ENCODE results near the gene CD27. TPM values are rescaled to one million over a fixed set of nuclear protein-coding genes. Genes with fewer than 3 reads are reported as not detected.

CD27 gene
- total and polyA plus RNA-seq, 2 of the 13 experiments (the other 11 are each of a cell fraction or from before 2014, with no cell fraction given), result 0.12 TPM; not detected in 1

DNA sequence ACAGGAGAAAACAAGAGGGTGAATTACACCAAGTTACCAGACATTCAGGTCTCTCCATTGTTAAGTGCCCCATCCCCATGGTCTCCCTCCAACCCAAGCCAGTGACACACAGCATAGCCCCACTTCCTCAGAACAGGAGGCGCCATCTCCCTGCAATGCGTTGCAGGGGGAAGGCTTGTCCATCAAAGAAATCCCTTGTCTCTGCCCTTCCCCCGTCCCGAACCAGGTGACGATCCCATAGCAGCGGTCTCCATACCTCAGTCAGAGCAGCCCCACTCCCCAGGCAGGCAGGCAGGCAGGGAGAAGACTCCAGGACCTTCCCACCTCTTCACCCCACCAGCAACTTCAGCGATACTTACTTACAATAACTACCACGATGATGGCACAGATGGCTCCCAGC lies 19.8 kb downstream of the CD27 start:
- no peaks in the 10 kb centered on the region for H3K79me2 ChIP-seq (ENCODE audit: insufficient read depth, low read length)
- H2AFZ ChIP-seq (ENCODE audit: low read length), result no peak overlapping the region
- BruUV-seq (replicated peaks), result no TSS peak
- no peaks in the 10 kb centered on the region for H4K20me1 ChIP-seq (ENCODE audit: insufficient read depth, low read length)
- no peaks in the 10 kb centered on the region for H3K9me3 ChIP-seq (ENCODE audit: low read length)
- no peak overlapping the region for H3K27ac ChIP-seq (ENCODE audit: extremely low read length, insufficient read depth, low read length)
- in situ Hi-C loops (cut with HindIII; ENCODE audit: extremely low pct_ligation_motif_present, low pct_unique_long_range_greater_than_20kb), result loop anchor here (5.0 to 25.0 kb wide), 2 partner anchors 42 to 402 kb away; no protein-coding TSS in a partner anchor
- H3K4me3 ChIP-seq (replicated peaks in 1 of 3; ENCODE audit: insufficient read depth in 1 of 3, low read depth in 2 of 3, low read length in 3 of 3), result no peak overlapping the region
- peaks cover 24% of the 10 kb centered on the region for H3K4me1 ChIP-seq (ENCODE audit: insufficient read depth, low read length)
- H3K36me3 ChIP-seq (replicated peaks in 1 of 2; ENCODE audit: control insufficient read depth in 1 of 2, insufficient read depth in 2 of 2, low read length in 2 of 2), result peaks cover 20 to 34% of the 10 kb centered on the region in 2 experiments
- intact Hi-C loops (cut with micrococcal nuclease; ENCODE audit: unreplicated experiment), result loop anchor here (10.0 kb wide), 1 partner anchor 130 kb away; no protein-coding TSS in a partner anchor
- FAIRE-seq (no peak), ATAC-seq (no peak), DNase-seq (ENCODE audit: low spot score) (no peak)
- WGBS (ENCODE audit: low lambda C conversion rate), result 98% methylated on average over 7 of the region's 8 CpGs
- no peak overlapping the region for H3K9ac ChIP-seq (ENCODE audit: insufficient read depth, low read depth, low read length)
- H3K4me2 ChIP-seq (ENCODE audit: low read depth, low read length), result no peak overlapping the region
- no peaks in the 10 kb centered on the region for H3K27me3 ChIP-seq (ENCODE audit: control insufficient read depth in 1 of 2, insufficient read depth in 2 of 2, low read length in 2 of 2)
- ChIA-PET CTCF (ENCODE audit: low intra/inter-chr PET ratio, low total read pairs) (interaction anchor here (1.6 to 1.7 kb wide), 2 partner anchors 41 to 141 kb away, joined by 6 to 29 read pairs; no protein-coding TSS in a partner anchor), POLR2A (interaction anchor here (1.0 kb wide), 1 partner anchor 12 kb away, joined by 5 read pairs; the partner anchor contains the start of gene TAPBPL)
- TF ChIP-seq ZNF142 (CRISPR knock-in tag; IDR thresholded peaks at IDR 0.05) (no peak), PHF20 (CRISPR knock-in tag; IDR thresholded peaks at IDR 0.05) (no peak)
